HG03439 (cell line): ENCODE results near the gene ARL13B.
"Not testable (repeated sequence)": the region's sequence is repeated elsewhere in the genome, so short reads cannot be mapped to it uniquely, and the experiment has no call there.

ENCODE experiments used
- ATAC-seq: cut with Tn5 transposase; IDR thresholded peaks from one replicate; pipeline ENCODE4 v1.9.1; 2021; ENCODE audit warnings: mild to moderate bottlenecking, moderate library complexity; ENCODE audit not compliant: unreplicated experiment

Gene ARL13B

GRCh38 chr3:93994056-93994455, 14.1 kb downstream of the ARL13B start:
- ATAC-seq = no peak

GRCh38 chr3:94001191-94001590, 21.2 kb downstream of the ARL13B start:
- no peak for ATAC-seq

DNA sequence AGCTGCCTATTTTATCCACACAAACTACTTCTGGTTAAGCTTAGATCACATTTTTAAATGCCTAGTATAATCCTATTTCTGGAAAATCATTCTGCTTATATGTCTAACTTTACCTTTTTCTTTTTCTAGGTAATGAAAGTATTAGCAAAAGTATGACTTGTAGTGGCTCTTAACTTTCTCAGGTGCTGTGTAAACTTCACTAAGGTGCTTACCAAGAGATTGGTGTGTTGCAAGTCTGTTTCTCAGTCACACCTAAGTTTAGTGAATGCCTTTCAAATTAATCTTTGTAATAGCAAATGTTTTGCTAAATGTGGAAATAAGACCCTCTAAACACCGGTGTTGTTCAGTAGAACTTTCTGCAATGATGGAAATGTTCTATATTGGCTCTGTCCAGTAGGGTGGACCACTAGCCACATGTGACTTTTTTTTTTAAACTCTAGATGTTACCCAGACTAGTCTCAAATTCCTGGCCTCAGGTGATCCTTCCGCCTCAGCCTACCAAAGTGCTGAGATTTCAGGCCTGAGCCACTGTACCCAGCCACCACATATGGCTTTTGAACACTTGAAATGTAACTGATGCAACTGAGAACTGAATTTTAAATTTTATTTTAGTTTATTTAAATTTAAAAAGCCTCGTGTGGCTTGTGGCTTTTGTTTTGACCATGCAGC, 22.0 kb downstream of the ARL13B start:
- no peak for ATAC-seq

DNA sequence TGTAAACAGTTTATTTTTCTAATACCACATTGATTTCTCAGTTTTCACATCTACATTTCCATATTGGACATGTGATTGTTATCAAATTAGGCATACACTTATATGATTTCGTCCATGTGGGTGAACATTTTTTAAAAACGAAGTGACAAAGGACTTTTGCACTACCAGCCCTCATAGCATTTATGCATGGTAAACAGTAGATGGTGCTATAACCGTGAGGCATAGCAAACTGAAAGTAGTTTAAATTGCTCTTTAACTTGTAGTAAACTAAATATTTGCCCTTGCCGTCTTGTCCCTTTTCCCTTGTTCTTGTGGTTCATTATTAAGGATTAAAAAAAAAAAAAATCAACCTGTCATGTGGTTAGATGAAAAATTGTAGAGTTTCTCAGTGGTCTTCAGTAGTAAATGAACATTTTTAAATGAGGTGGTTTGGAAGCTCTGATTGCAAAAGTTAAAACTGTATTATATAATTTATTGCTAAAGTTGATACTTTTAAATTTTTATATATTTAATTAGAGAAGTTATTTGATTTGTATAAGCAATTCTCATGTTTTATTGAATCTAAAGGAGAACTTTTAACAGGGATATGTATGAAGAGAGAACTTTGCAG, 24.5 kb downstream of the ARL13B start:
- ATAC-seq = peak; percentile 91

GRCh38 chr3:94008253-94008652, 28.3 kb downstream of the ARL13B start:
- ATAC-seq = no peak

DNA sequence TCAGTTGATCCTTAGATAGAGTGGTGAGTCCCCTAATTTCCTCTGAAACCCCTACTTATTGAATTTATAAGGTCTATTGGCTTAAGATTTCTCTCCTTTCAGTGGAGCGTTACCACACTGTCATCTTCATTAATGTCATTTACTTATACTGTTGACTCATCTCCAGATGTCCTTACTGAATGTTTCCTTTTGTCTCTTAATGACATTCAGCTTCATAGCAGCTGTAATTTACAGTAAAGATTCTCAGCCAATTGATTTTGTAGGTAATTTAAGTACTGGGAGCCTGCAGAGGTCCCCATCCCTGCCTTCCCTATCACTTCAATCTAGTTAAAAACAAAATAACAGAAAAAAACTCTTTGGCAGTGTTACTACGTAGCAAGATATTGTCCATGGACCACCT, 29.7 kb downstream of the ARL13B start:
- no peak for ATAC-seq

- ATAC-seq = no peak
Measured at GRCh38 chr3:94011233-94011711, 31.3 kb downstream of the ARL13B start.

DNA sequence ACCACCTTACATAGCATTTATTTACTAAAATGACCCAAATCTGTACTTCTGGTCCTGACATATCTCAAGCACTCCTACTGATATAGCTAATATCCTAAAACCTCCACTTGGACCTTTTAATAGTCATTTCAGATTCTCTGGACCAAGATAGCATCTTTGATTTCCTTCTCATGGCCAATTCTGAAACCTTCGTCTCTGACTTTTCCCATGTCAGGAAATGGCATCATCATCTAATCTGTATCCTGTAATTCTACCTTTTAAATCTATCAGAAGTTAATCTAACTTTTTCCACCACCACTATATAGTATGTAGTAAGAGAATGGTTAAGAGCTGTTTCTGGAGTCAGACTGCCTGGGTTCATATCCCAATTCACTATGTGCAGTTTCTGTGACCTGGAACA, 32.2 kb downstream of the ARL13B start:
- ATAC-seq = no peak

- no peak for ATAC-seq
Measured at GRCh38 chr3:94015025-94015424, 35.1 kb downstream of the ARL13B start.

DNA sequence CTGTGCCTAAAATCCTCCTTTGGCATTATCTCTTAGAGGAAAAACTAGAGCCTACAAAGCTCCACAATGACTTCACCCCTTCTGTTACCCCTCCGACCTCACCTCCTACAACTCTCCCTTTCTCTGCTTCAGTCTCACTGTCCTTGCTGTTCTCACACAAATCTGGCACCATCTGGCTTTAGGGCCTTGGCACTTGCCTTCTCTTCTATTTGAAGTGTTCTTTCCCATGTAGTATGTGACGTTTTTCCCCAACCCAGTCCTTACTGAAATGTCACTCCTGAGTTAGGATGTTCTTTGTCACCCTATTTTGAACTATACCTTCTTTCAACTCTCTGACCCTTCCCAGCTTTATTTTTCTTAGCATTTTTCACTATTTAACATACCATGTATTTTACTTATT, 39.7 kb downstream of the ARL13B start:
- no peak for ATAC-seq

DNA sequence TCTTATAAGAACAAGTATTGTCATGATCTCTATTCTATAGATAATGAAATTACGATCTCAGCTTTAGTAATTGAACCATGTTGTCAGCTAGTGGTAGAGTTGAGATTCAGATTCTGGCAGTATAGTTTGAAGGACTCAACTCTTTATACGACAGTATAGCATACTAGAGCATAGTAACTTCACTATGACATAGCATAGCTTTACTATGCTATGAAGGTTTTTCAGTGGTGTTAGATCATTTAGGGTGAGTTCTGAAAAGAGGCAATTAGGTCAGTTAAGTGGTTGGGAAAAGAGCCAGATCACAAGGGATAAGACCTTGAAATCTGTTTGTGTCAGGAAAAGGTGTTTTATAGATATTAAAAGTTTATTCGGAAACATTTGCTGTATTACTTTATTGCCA, 40.3 kb downstream of the ARL13B start:
- no peak for ATAC-seq

- ATAC-seq = no peak
Measured at GRCh38 chr3:94024385-94024784, 44.4 kb downstream of the ARL13B start.

- no peak for ATAC-seq
Measured at GRCh38 chr3:94026623-94027022, 46.7 kb downstream of the ARL13B start.

GRCh38 chr3:94028093-94028837, 48.3 kb downstream of the ARL13B start, which contains the start of gene STX19:
Gene STX19 (minus strand): TSS chr3:94028597. CDS start chr3:94015269, 13,328 bp downstream.
- ATAC-seq = no peak

DNA sequence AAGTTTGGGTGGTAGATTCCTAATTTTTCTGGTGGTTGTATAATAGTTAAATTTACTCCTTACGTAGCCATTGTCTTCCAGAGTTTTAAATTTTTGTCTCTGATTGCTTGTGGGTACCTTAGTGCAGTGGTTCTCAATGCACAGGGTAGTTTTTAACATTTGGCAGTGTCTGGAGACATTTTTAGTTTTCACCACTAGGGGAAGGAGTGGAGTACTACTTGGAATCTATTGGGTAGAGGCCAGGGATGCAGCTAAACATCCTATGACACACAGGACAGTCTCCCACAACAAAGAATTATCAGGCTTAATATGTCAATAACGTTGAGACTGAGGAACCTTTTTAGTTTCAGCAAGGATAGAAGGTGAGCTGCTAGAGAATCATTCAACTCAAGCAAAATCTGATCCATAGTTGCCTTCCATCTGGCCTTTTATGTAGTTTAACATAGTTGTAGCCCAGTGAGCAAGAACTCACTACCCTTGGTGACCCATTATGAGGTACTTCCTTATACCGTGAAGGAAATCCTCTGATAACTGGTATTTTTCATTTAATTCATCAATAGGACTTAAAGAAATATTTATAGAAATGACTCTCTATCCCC, 57.1 kb downstream of the ARL13B start:
- peak; percentile 67 for ATAC-seq

- ATAC-seq = no peak
Measured at GRCh38 chr3:94043285-94043684, 63.3 kb downstream of the ARL13B start.

DNA sequence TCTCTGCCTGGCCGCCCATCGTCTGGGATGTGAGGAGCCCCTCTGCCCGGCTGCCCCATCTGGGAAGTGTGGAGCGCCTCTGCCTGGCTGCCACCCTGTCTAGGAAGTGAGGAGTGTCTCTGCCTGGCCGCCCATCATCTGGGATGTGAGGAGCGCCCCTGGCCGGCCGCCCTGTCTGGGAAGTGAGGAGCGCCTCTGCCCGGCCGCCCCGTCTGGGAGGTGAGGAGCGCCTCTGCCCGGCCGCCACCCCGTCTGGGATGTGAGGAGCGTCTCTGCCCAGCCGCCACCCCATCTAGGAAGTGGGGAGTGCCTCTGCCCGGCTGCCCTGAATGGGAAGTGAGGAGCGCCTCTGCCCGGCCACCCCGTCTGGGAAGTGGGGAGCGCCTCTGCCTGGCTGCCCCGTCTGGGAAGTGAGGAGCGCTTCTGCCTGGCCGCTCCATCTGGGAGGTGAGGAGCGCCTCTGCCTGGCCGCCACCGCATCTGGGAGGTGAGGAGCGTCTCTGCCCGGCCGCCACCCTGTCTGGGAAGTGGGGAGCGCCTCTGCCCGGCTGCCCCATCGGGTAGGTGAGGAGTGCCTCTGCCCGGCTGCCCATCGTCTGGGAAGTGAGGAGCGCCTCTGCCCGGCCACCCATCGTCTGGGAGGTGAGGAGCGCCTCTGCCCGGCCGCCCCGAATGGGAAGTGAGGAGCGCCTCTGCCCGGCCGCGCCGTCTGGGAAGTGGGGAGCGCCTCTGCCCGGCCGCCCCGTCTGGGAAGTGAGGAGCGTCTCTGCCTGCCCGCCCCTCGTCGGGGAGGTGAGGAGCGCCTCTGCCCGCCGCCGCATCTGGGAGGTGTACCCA, 64.4 kb downstream of the ARL13B start:
- ATAC-seq = not testable (repeated sequence)

DNA sequence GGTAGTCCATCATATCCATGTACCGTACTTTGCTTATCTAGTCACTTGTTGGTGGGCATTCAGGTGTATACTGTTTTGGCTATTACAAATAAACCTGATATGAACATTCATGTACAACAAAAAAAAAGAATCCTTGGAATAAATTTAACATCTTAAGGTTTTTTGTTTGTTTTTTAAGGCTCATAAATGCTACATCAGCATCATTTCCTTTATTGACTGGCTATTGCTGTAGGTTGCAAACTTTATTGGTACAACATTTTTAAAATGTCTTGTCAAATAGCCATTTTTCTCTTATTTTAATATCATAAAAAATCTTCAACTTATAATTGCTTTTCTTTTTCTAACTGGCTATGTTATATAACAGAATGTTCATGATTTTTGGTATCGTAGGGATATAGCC, 66.6 kb downstream of the ARL13B start:
- ATAC-seq = no peak

DNA sequence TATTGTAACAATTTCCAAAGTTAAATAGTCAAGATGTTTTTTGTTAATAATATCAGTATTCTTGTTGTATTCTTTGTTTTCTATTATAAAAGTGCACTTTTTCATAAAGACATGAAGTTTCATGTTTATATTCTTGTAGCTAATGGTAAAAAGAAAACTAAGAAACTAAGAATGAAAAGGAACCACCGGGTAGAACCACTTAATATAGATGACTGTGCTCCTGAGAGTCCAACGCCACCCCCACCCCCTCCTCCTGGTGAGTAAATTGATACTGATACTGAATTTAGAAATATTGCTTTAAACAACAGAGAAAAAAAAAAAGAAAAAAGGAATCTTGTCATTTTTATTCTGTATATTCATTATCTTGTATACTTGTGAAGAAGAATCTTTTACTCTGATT, 69.3 kb downstream of the ARL13B start:
- no peak for ATAC-seq

GRCh38 chr3:94050546-94050945, 70.6 kb downstream of the ARL13B start:
- ATAC-seq = no peak

- no peak for ATAC-seq
Measured at GRCh38 chr3:94061297-94061696, 81.3 kb downstream of the ARL13B start.
